H1 (cell line): ENCODE results near the gene CNIH1. TPM values are rescaled to one million over a fixed set of nuclear protein-coding genes. Genes with fewer than 3 reads are reported as not detected.

Source experiments
- CTCF ChIA-PET: fragments of 300-600 bp; sonication (Branson Sonifier 250); formaldehyde crosslinking; loops from one replicate; lab custom pipeline; 2021; ENCODE audit not compliant: partially characterized antibody; lab: Charles Lee
- POLR2A ChIA-PET: fragments of 300-600 bp; sonication (Branson Sonifier 250); formaldehyde crosslinking; loops from one replicate; lab custom pipeline; 2021; ENCODE audit warnings: inconsistent platforms; ENCODE audit not compliant: partially characterized antibody; lab: Charles Lee
- DNase-seq, 2 experiments: peaks; one replicate each; pipeline versions ENCODE4 v3.0.0 to v3.0.0-alpha.2; 2010 to 2022; ENCODE audit warnings: low spot score in 2 of 2, low read depth in 1 of 2, mixed read lengths in 1 of 2
- FAIRE-seq: peaks from 2 replicates; lab custom pipeline; 2011; peaks lifted over from hg19 to GRCh38; lab: Jason Lieb, UNC
- H2AFZ ChIP-seq: 2 replicates; pipeline ENCODE4 v1.8.1; 2012; ENCODE audit warnings: low read length, inconsistent platforms
- H2AK5ac ChIP-seq: 2 replicates; pipeline ENCODE4 v1.6.1; 2013; ENCODE audit warnings: low read depth, low read length
- H2BK120ac ChIP-seq: replicated peaks from 2 replicates; pipeline ENCODE3; 2013; ENCODE audit warnings: low read depth, low read length, inconsistent platforms
- H2BK12ac ChIP-seq: 2 replicates; pipeline ENCODE4 v1.6.1; 2013; ENCODE audit warnings: low read depth, low read length
- H2BK15ac ChIP-seq: 2 replicates; pipeline ENCODE4 v1.6.1; 2013; ENCODE audit warnings: low read length
- H2BK20ac ChIP-seq: 2 replicates; pipeline ENCODE4 v1.6.1; 2013; ENCODE audit warnings: low read length
- H2BK5ac ChIP-seq: 2 replicates; pipeline ENCODE4 v1.6.1; 2013; ENCODE audit warnings: low read depth, low read length
- H3K14ac ChIP-seq: 2 replicates; pipeline ENCODE4 v1.6.1; 2013; ENCODE audit warnings: inconsistent platforms; ENCODE audit not compliant: insufficient read length
- H3K18ac ChIP-seq: 2 replicates; pipeline ENCODE4 v1.6.1; 2013; ENCODE audit warnings: low read length; ENCODE audit errors: extremely low read depth
- H3K23ac ChIP-seq: 2 replicates; pipeline ENCODE4 v1.6.1; 2013; ENCODE audit warnings: inconsistent platforms; ENCODE audit not compliant: insufficient read length
- H3K23me2 ChIP-seq: 2 replicates; pipeline ENCODE4 v1.6.1; 2013; ENCODE audit warnings: low read depth, low read length
- H3K27ac ChIP-seq: 2 replicates; pipeline ENCODE4 v1.6.1; 2011; ENCODE audit warnings: low read depth, low read length, inconsistent platforms
- H3K27me3 ChIP-seq, 4 experiments: replicated peaks in 1 of 4; 1 replicate in 1 of 4; 2 replicates in 3 of 4; pipeline versions ENCODE4 v1.6.1 to v1.8.1; 2011 to 2013; ENCODE audit warnings: low read length in 3 of 4, mild to moderate bottlenecking in 3 of 4, inconsistent platforms in 2 of 4, mixed read lengths in 2 of 4, moderate library complexity in 1 of 4; ENCODE audit not compliant: control insufficient read depth in 3 of 4, insufficient read depth in 3 of 4; ENCODE audit errors: extremely low read depth in 1 of 4
- H3K36me3 ChIP-seq, 4 experiments: 2 replicates each; pipeline versions ENCODE4 v1.6.1 to v1.8.1; 2011 to 2013; ENCODE audit warnings: mild to moderate bottlenecking in 4 of 4, low read length in 3 of 4, moderate library complexity in 2 of 4, control low read depth in 1 of 4, inconsistent platforms in 1 of 4; ENCODE audit not compliant: insufficient read depth in 4 of 4, control insufficient read depth in 2 of 4
- H3K4ac ChIP-seq: replicated peaks from 2 replicates; pipeline ENCODE3; 2013; ENCODE audit warnings: low read length, low read depth, mixed read lengths, inconsistent platforms; ENCODE audit not compliant: insufficient read length
- H3K4me1 ChIP-seq, 4 experiments: replicated peaks in 1 of 4; 1 replicate in 1 of 4; 2 replicates in 3 of 4; pipeline versions ENCODE4 v1.6.1 to v1.8.1; 2011 to 2013; ENCODE audit warnings: low read length in 3 of 4, inconsistent platforms in 2 of 4, mixed read lengths in 1 of 4; ENCODE audit not compliant: insufficient read depth in 4 of 4, control insufficient read depth in 3 of 4
- H3K4me2 ChIP-seq, 2 experiments: 2 replicates each; pipeline versions ENCODE4 v1.6.1 to v1.8.1; 2011 to 2013; ENCODE audit warnings: low read depth in 2 of 2, low read length in 2 of 2, control low read depth in 1 of 2, inconsistent platforms in 1 of 2, mild to moderate bottlenecking in 1 of 2; ENCODE audit not compliant: insufficient read depth in 1 of 2
- H3K4me3 ChIP-seq, 4 experiments: fragments of 200-600, 300-600 bp in 1 of 4; sonication (generic), shearing (Covaris generic), sonication (Bioruptor Twin) in 1 of 4; 2 replicates each; pipeline versions ENCODE4 v1.5.1 to v1.8.1; 2011 to 2016; ENCODE audit warnings: low read length in 4 of 4, low read depth in 3 of 4, control low read depth in 2 of 4, inconsistent platforms in 2 of 4, mild to moderate bottlenecking in 2 of 4, mixed read lengths in 1 of 4, moderate library complexity in 1 of 4; ENCODE audit not compliant: insufficient read depth in 2 of 4; ENCODE audit errors: extremely low read depth in 1 of 4
- H3K56ac ChIP-seq: replicated peaks from 2 replicates; pipeline ENCODE3; 2013; ENCODE audit warnings: low read depth, mild to moderate bottlenecking, mixed read lengths, low read length, inconsistent platforms; ENCODE audit not compliant: insufficient read length
- H3K79me1 ChIP-seq: 2 replicates; pipeline ENCODE4 v1.6.1; 2013; ENCODE audit warnings: low read depth, low read length, control low read depth
- H3K79me2 ChIP-seq, 2 experiments: 2 replicates each; pipeline versions ENCODE4 v1.6.1 to v1.8.1; 2012 to 2013; ENCODE audit warnings: low read length in 2 of 2, mild to moderate bottlenecking in 2 of 2, inconsistent platforms in 1 of 2; ENCODE audit not compliant: insufficient read depth in 2 of 2, control insufficient read depth in 1 of 2
- H3K9ac ChIP-seq, 4 experiments: replicated peaks in 1 of 4; 1 replicate in 1 of 4; 2 replicates in 3 of 4; pipeline versions ENCODE4 v1.6.1 to v1.8.1; 2011 to 2013; ENCODE audit warnings: low read depth in 3 of 4, low read length in 3 of 4, control low read depth in 2 of 4, mild to moderate bottlenecking in 2 of 4, moderate library complexity in 2 of 4, inconsistent platforms in 1 of 4; ENCODE audit errors: extremely low read depth in 1 of 4
- H3K9me3 ChIP-seq, 2 experiments: 2 replicates each; pipeline versions ENCODE4 v1.6.1 to v1.8.1; 2012 to 2013; ENCODE audit warnings: mild to moderate bottlenecking in 2 of 2, moderate library complexity in 2 of 2, control low read depth in 1 of 2, inconsistent platforms in 1 of 2, low read depth in 1 of 2, low read length in 1 of 2, mixed read lengths in 1 of 2; ENCODE audit not compliant: insufficient read depth in 2 of 2
- H4K20me1 ChIP-seq, 2 experiments: replicated peaks in 1 of 2; 2 replicates each; pipeline versions ENCODE3 to v1.8.1; 2011 to 2013; ENCODE audit warnings: inconsistent platforms in 2 of 2, low read length in 2 of 2, mild to moderate bottlenecking in 1 of 2; ENCODE audit not compliant: insufficient read depth in 2 of 2, control insufficient read depth in 1 of 2
- H4K5ac ChIP-seq: 2 replicates; pipeline ENCODE4 v1.6.1; 2013; ENCODE audit warnings: low read length, low read depth, mixed read lengths, inconsistent platforms; ENCODE audit not compliant: insufficient read length
- H4K8ac ChIP-seq: 2 replicates; pipeline ENCODE4 v1.8.0; 2013; ENCODE audit warnings: mild to moderate bottlenecking, moderate library complexity, low read length, inconsistent platforms; ENCODE audit not compliant: insufficient read depth; ENCODE audit errors: extremely low read depth
- H4K91ac ChIP-seq: replicated peaks from 2 replicates; pipeline ENCODE3; 2013; ENCODE audit warnings: low read length, mixed read lengths, inconsistent platforms; ENCODE audit not compliant: insufficient read length
- CEBPB ChIP-seq: IDR thresholded peaks from 2 replicates; pipeline ENCODE4 v1.6.1; 2012; ENCODE audit warnings: low read depth, low read length
- POU5F1 ChIP-seq: IDR thresholded peaks from 2 replicates; pipeline ENCODE4 v1.6.1; 2011; ENCODE audit warnings: low read depth, mild to moderate bottlenecking, low read length, moderate library complexity
- SP4 ChIP-seq: IDR thresholded peaks from 2 replicates; pipeline ENCODE4 v1.6.1; 2012; ENCODE audit warnings: low read length, inconsistent platforms
- WGBS, 2 experiments: shearing (Covaris generic) in 1 of 2; methylation state at CpG; one replicate each; pipeline versions ENCODE4 v1.1.6 to v1.1.7; 2013 to 2015; ENCODE audit warnings: low lambda C conversion rate in 2 of 2, mixed read lengths in 2 of 2, inconsistent platforms in 1 of 2, low coverage in 1 of 2, missing lambda C conversion rate in 1 of 2; ENCODE audit not compliant: insufficient replicate concordance in 2 of 2, insufficient coverage in 1 of 2, insufficient read length in 1 of 2; ENCODE audit errors: extremely low coverage in 1 of 2, missing lambda C conversion rate in 1 of 2; 5-methylcytosine and 5-hydroxymethylcytosine counted together
- polyA plus RNA-seq, 7 experiments: library from polyadenylated mRNA; depleted of rRNA in 3 of 7; stranded (reverse) in 5 of 7; unstranded in 2 of 7; fragments of >200 nt in 5 of 7; fragments of 200-250 nt in 2 of 7; gene quantifications; 1 replicate in 5 of 7; 2 replicates in 1 of 7; 4 replicates in 1 of 7; pipeline versions ENCODE4 v1.2.1 to v1.2.3, GENCODE V29; 2011 to 2013; ENCODE audit warnings: missing spikeins in 2 of 7, mixed read lengths in 2 of 7
- total RNA-seq: library from RNA; stranded (reverse); fragmentation: NEBNext Ultra II Directional; extraction: Animal tissue kit (Norgen Biotek cat#: 25700); gene quantifications from 2 replicates; pipeline ENCODE4 v1.2.1, GENCODE V29; 2021

CNIH1 gene
- total and polyA plus RNA-seq, 2 of the 8 experiments (the other 6 are each of a cell fraction or from before 2014, with no cell fraction given): 119 to 333 TPM

GRCh38 chr14:54486685-54487084 is 45.5 kb upstream of the CNIH1 start:
- TF ChIP-seq SP4 (no peak), POU5F1 (no peak), CEBPB (no peak)
- Histone ChIP-seq H3K23me2 (peaks cover 8% of the 10 kb centered on the region; the same call in 1 of the 2 replicates), H3K56ac (no peak overlapping the region), H2BK12ac (no peak overlapping the region), H3K79me1 (no peaks in the 10 kb centered on the region; the same call in 1 of the 2 replicates), H4K20me1 (peaks cover 0 to 5% of the 10 kb centered on the region in 2 experiments), H4K91ac (no peak overlapping the region), H2AFZ (no peak overlapping the region), H2AK5ac (no peak overlapping the region), H2BK120ac (no peak overlapping the region), H3K4me3 (no peak overlapping the region), H4K5ac (no peak overlapping the region), H4K8ac (no peak overlapping the region), H3K36me3 (peaks cover 0 to 14% (median 1%) of the 10 kb centered on the region in 4 experiments; a peak in 6 of 8 replicates), H3K4ac (no peak overlapping the region), H3K14ac (no peak overlapping the region), H2BK5ac (no peak overlapping the region), H3K4me1 (peaks cover 0 to 4% (median 0%) of the 10 kb centered on the region in 4 experiments; a peak in 1 of 7 replicates), H3K18ac (no peak overlapping the region), H3K9me3 (no peaks in the 10 kb centered on the region), H3K27me3 (no peaks in the 10 kb centered on the region), H3K9ac (no peak overlapping the region), H3K23ac (no peak overlapping the region), H3K79me2 (peaks cover 4 to 55% of the 10 kb centered on the region in 2 experiments; a peak in 3 of 4 replicates), H3K27ac (no peak overlapping the region), H2BK20ac (no peak overlapping the region), H2BK15ac (no peak overlapping the region), H3K4me2 (peak overlapping the region in 1 of 2 experiments; percentile 87; a peak in 1 of 4 replicates)
- ChIA-PET CTCF (interaction anchor here (0.7 to 3.3 kb wide), 5 partner anchors 9 to 1080 kb away, joined by 3 to 15 read pairs (median 5); no protein-coding TSS in a partner anchor), POLR2A (interaction anchor here (0.6 to 1.5 kb wide), 3 partner anchors 8 to 274 kb away, joined by 3 to 5 read pairs (median 3); no protein-coding TSS in a partner anchor)
- 89% methylated on average over 1 of the region's 1 CpG; no CpG with 5 or more reads in 1 of the 2 experiments for WGBS, 2 experiments
- FAIRE-seq: no peak
- no peak for DNase-seq
